RPMI7951 (cell line): ENCODE results near the gene LBH. TPM values are rescaled to one million over a fixed set of nuclear protein-coding genes. Genes with fewer than 3 reads are reported as not detected.

Source experiments
- DNase-seq: peaks from one replicate; pipeline ENCODE4 v3.0.0-alpha.2; 2012; ENCODE audit warnings: low read depth
- total RNA-seq: library from RNA; depleted of rRNA; stranded (reverse); fragments of >200 nt; shearing (Covaris generic); gene quantifications from 2 replicates; pipeline ENCODE4 v1.2.3, GENCODE V29; 2014; rRNA removed

The LBH gene
- total RNA-seq, result 5.1 and 6.4 TPM in 2 replicates

- peak; percentile 38 for DNase-seq
Measured at GRCh38 chr2:30231212-30231995, at the start of gene LBH. Gene LBH (plus strand): TSS chr2:30231534. CDS start chr2:30231739, 205 bp downstream.

DNA sequence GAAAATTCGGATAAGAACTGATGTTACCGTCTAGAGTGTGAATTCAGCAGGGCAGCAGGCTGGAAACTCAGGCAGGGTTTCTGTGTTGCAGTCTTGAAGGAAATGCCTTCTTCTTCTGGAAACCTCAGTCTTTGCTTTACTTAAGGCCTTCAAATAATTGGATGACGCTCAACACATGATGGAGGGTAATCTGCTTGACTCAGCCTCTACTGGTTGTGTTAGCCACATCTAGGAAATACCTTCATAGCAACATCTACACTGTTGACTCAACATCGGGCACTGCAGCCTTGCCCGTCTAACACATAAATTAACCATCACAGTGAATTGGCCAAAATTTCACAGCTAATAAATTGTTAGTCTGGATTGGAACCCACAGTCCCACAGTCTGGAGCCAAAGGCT, 47.3 kb upstream of the LBH start:
- DNase-seq, result no peak

- DNase-seq, result no peak
Measured at GRCh38 chr2:30185178-30185577, 46.2 kb upstream of the LBH start.

- no peak for DNase-seq
Measured at GRCh38 chr2:30188292-30188691, 43.0 kb upstream of the LBH start.

DNA sequence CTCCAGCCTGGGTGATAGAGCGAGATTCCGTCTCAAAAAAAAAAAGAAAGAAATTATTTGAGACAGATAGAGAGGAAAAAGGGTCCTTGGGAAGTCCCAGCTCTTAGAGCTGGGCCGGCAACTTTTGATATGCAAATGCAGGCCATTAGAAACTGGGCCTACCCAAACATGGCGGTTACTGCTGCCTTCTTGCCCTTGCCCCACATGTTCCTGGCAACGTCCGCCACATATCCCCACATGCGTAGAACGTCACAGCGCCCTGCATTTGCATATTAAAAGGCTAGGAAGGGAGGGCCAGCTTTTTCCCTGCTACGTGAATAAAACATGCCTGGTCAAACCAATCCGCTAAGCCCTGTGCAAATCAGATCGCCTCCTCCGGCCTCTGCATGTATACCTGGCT, 40.7 kb upstream of the LBH start:
- no peak for DNase-seq

DNA sequence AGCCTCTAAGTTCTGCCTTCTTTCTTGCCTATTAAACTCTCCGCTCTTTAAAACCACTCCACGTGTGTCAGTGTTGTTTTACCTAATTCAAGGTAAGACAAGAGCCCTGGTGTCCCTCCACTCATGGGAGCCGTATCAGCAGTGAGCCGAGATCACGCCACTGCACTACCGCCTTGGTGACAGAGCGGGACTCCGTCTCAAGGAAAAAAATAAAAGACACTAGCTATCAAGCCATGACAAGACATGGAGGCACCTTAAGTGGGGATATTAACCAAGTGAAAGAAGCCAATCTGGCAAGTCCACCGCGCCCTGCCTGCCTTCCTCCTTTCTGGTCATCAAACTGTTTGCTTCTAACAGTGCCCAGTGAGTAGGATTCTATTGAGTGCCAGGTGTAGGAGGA, 40.2 kb upstream of the LBH start:
- no peak for DNase-seq

GRCh38 chr2:30191819-30192271, 39.5 kb upstream of the LBH start:
- no peak for DNase-seq

DNA sequence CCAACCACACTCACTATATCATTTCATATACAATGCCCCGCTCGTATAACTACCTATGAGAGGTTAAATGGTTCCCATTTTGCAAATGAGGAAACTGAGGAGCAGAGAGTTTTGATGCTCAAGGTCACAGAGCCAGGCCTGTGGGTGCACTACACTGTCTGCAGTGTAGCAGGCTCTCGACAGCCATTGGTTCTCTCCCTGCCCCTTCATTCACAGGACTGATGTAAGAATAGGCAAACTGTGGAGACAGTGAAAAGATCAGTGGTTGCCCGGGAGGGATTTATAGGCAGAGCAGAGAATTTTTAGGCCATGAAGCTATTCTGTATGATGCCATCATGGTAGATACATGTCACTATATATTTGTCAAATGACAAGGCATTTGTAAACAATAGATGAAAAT, 39.0 kb upstream of the LBH start:
- no peak for DNase-seq

GRCh38 chr2:30193104-30193681, 38.1 kb upstream of the LBH start:
- DNase-seq, result no peak

DNA sequence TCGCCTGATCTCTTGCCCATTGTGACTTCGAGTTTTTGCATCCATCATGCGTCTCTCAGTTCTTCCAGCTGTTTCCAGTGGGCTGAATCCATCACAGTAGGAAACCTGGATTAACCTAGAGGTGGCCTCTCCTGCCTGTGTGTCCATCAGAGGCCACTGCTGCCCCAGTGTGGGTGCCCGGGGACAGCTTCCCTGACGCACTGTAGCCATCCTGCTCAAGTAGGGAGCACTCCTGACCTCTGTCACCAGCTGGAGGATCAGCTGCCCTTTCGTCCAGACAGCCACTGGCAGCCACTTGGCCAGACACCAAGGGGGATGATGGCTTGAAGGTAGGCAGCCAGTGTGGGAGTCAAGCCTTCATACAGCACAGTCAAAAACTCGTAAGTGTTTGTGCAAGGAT, 36.9 kb upstream of the LBH start:
- no peak for DNase-seq

GRCh38 chr2:30195016-30195415, 36.3 kb upstream of the LBH start:
- DNase-seq, result no peak

- no peak for DNase-seq
Measured at GRCh38 chr2:30197570-30198192, 33.7 kb upstream of the LBH start.

DNA sequence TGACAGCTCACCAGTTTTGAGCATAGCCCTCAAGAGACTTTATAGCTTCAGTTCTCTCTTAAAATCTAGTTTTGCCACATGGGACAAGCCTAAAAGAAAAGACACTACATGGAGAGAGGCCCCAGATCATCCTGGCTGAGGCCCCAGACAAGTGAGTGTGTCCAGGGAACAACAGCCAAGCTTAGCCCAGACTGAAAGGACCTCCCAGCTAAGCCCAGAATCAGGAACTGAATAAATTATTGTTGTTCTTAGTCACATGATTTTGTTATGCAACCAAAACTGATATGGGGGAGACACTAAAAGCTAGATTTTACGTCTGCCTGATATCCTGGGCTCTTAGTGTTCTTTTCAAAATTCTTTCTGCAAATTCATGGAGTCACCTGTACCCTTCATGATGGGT, 29.3 kb upstream of the LBH start:
- DNase-seq, result no peak

DNA sequence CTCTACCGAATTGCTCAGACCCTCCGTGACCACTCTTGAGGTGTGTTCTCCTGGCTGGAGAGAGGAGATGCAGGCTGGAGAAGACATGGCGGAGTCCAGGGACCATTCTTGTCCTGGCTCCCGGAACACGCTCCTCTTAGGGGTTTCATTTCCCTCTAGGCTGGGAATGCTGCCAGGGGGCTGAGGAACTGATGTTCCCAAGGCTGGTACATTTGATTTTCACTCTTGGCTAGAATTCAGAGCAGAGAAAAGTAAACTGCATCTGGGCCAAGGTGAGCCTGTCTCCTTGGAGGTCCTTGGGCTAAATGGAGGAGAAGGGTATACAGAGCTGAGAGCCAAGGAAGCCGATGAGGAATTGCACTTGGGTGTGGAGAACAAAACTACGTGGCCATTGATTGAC, 28.2 kb upstream of the LBH start:
- DNase-seq, result no peak

DNA sequence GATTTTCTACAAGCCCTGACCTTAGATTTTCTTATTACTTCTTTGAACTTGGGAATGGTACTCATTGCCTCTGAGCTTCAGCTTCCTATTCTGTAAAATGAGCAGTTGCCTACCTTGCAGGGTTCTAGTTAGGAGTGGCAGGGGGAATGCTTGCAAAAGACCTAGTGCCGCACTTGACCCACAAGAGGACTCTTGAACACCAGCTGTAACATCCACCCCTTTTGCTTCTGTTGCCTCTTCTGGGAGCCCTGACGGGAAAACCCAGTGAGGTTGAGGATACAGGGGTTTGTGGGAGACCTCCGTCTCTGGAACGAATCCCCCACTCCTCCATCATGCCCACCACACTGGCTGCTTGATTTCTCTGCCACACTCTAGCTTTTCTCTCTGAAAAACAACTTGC, 27.1 kb upstream of the LBH start:
- no peak for DNase-seq

GRCh38 chr2:30205456-30205855, 25.9 kb upstream of the LBH start:
- DNase-seq, result no peak

DNA sequence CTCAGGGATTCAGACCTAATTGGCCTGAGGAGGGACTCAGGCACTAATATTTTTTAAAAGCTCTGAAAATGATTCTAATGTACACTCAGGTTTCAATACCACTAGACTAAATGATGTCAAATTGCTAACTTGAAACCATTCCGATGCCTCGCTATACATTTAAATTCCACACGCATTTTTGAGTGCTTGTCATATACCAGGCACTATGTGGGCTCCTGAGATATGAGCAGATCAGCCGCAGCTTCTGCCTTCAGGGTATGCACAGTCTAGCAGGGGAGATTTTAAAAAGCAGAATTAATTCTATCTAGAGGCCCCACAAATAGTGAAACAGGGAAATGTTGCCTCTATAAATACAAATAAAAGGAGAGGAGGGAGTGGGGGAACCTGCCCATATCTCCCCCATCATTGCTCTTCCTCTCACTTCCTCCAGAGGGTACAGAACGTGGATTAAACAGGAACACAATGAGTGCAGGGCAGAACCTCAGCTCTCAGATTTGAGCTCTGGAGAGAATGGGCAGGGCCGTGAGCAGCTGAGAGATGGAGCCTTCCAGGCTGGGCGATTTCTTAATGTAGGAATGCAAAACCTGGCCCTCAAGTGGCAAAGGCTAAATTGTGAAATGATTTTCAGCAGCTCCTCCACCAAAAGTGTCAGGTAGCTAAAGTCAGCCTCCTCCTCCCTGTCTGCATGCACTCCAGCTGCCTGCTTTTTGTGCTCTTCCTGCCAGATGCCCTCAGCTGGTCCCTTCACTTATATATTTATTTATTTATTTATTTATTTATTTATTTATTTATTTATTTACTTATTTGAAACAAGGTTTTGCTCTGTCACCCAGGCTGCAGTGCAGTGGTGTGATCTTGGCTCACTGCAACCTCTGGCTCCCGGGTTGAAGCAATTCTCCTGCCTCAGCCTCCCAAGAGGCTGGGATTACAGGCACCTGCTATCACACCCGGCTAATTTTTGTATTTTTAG, 24.6 kb upstream of the LBH start:
- DNase-seq, result no peak

DNA sequence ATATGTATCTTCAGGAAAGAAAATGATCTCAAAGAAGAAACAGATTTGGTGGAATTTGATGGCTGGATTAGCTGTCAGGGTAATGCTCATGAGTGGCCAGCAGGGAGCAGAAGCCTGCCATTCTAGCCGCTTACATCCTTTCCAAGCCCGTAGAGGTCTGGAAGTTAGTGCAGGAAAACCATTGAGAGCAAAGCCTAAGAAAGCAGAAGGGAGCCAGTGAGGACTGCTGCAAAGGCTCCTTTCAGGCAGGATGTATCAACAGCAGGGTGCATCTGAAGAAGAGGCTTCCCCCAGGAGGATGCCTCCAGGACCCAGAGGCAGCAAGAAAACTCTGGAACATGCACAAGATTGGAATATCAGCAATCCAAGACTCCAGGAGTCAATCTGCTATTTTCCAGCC, 22.9 kb upstream of the LBH start:
- DNase-seq, result peak; percentile 56

- DNase-seq, result no peak
Measured at GRCh38 chr2:30209227-30209626, 22.1 kb upstream of the LBH start.

GRCh38 chr2:30213326-30213725, 18.0 kb upstream of the LBH start:
- DNase-seq, result no peak

DNA sequence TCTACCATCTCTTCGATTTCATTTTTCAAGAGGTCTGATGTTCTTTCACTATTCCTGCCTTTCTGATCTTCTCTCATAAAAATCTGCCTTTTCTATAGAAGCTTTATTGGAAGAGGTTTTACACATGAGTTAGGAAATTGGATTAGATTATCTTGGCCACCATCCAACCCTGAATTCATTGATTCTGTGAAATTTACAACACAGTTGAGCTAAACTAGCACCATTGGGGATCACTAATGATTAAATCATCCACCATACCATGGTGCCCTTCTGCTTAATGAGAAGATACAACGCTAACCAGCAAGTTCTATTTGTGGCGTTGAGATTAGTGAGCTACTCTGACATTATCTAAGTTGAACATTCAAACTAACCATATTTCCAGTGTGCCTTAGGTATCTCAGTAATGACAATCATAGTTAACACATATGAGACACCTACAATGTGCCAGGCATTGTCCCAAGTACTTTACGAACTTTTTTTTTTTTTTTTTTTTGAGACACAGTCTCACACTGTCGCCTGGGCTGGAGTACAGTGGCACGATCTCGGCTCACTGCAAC, 17.3 kb upstream of the LBH start:
- no peak for DNase-seq

- no peak for DNase-seq
Measured at GRCh38 chr2:30216157-30216556, 15.2 kb upstream of the LBH start.
